HG02642 (cell line): ENCODE measurements around the gene EEFSEC.

Source experiments
- ATAC-seq: cut with Tn5 transposase; IDR thresholded peaks from one replicate; pipeline ENCODE4 v1.9.1; 2021; ENCODE audit warnings: mild to moderate bottlenecking; ENCODE audit not compliant: unreplicated experiment, poor library complexity

The EEFSEC gene

DNA sequence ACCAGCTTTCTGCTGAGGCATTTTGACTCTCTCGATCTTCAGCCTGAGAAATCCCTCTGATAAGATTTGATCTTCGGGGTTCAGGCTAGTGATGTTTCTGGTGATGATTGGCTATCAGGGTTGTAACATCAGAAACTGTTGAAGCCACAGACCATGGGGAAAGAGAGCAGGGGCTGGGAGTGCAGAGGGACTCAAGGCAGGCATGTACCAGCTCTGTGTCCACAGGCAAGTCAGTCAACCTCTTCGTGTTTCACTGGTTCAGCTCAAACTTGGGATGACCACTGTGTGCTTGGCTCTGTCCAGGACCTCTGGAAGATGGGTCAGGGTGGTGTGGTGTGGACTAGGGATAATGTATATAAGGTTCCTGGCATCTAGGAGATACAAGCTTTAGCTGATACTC is 116.5 kb downstream of the EEFSEC start:
- ATAC-seq: no peak

DNA sequence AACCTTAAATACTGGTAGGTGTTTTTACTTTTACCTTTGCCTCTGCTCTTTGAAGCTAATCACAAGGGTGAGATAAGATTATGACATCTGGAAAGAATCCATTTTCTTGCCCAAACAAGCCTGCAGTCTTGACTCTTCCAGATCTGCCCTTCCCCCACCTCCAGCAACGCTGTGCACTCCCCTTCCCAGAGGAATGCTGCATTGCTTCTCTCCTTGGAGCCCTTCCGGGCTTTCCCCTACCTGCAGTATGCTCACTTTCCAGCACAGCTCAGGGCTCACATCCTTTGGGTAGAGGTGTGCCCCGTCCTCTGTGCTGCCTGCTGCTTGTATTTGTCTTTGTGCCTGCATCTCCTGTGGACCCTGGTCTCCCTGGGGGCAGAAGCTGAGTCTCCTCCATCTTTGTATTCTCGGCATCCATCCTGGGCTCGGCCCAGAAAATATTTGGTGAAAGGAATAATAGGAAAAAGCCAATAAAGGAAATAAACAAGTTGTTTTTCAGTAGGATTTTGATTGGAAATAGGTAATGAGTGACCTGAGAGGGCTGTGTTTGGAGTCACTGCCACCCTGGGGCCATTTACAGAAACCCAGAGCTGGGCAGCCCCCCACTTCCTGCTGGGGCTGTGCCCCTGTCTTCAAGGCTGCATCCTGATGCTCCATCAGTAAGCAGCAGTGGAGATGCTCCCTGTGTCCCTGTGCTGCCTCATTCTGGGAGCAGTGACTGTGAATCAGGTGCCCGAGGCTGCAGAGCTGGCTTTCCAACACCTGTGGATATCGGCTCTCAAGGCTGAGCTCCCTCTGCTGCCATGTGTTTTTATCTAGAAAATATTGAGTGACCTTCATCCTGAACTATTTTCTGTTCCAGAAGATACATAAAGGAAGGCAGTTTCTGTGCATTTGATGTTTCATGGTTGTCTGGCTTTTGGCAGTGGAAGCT is 117.5 kb downstream of the EEFSEC start:
- no peak for ATAC-seq

GRCh38 chr3:128271536-128272332 is 118.5 kb downstream of the EEFSEC start:
- ATAC-seq: no peak

DNA sequence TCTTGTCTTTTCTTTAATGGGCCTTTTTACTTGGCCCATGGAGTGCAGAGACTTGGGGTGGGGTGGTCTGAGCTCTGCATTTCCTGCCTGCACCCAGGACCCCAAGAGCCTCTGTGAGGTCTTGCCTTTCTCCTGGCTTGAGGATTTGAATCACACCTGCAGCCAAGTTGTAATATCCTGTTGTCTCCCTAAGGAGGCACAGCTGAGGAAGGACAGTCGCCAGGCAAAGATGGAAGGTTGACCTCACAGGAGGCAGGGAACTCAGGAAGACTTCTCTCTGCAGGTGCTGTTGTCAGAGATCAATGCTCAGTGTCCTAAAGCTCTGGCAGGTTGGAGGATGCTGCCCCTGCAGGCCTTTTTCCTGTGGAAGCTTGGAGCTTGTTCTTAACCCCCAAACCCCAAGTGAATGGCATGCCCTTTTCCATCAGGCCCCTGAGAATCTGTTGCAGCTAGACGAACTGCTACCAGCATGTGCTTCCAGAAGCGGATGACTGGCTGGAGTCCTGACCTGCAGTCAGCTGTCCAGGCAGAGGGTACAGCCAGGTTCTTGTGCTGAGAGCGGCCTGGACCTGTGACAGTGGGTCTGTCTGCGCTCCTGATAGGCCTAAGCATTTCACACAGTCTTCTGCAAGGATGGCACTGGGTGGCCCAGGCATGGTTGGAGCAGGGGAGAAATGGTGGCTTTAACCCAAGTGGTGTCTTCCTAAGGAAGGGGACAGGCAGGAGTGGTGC is 120.0 kb downstream of the EEFSEC start:
- no peak for ATAC-seq

GRCh38 chr3:128273841-128274573 is 120.7 kb downstream of the EEFSEC start:
- no peak for ATAC-seq

DNA sequence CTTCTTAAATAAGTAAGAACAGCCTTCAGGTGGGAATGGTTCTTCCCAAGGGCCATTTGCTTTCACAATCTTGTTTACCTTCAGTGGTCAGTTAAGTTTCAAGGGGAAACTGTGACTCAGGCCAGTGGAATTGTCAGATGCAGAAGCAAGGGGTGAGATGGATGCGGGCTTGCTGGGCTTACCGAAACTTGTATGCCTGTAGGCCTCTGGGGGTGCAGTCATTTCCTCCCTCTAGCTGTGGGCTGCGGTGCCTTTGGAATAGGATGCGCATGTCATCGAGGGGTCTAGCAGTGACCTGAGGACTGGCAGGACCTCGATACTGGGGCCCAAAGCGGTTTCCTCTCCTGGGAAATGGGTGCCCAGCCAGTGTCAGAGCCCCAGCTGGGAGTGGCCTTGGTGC is 121.6 kb downstream of the EEFSEC start:
- ATAC-seq: no peak

DNA sequence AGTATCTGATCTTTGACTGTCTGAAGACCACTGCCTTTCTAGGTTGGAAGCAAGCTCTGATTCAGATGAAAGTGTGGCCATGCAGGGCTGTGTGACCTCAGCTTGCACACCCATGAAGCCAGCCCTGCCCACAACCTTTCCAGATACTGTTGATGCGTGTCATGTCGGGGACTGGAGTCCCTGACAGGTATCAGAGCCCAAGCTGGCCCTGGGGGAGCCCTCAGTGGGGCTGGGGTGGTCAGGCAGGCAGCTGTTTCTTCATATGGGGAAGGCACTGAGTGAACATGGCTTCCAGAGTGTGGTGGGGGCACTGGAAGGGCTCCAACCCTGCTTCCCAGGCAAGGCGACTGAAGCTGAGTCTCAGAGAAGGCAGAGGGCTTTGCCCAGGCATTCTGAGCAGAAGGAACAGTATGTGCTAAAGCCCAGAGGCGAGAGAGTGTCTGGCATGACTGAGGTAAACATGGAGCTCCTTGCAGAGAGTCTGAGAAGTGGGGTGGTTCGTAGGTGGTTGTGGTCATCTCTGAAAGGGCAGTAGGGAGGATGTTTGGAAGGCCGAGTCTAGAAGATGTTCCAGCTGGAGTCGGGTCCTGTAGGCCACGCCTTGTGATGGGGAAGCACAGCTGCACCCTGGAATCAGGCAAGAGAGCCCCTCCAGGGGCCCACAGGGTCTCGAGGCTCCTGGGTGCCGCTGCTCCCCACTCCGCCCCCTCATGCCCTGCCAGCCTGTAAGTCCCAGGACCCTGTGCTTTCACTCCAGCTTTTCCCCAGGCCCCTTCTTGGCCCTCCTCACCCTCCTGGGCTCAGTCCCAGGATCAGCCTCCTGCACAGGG is 122.2 kb downstream of the EEFSEC start:
- ATAC-seq: no peak

GRCh38 chr3:128276146-128276435 is 122.8 kb downstream of the EEFSEC start:
- no peak for ATAC-seq

DNA sequence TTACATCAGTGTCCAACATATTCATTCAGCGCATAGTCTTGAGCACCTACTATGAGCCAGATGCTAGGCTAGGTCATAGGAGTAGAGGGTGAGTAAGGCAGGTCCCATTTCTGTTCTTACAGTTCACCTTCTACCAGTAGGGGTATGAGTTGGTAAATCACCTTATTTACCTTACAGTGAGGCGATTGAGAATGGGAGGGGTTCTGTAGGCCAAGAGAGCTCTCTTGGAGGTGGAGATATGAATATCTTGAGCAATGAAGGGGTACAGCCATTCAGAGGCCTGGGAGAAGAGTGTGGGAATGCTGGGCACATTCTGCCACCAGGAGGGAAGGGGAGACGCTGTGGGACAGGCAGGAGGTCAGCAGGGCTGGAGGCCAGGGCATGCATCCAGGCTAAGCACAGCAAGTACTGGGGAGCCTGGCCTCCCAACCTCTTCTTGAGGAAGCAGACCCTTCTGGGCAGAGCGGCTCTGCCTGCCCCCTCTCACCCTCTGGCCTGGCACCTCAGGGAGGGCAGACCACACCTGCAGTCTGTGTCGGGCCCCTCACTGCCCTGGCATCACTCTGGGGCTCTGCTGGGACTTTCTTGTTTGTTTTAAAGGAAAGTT is 123.4 kb downstream of the EEFSEC start:
- no peak for ATAC-seq

DNA sequence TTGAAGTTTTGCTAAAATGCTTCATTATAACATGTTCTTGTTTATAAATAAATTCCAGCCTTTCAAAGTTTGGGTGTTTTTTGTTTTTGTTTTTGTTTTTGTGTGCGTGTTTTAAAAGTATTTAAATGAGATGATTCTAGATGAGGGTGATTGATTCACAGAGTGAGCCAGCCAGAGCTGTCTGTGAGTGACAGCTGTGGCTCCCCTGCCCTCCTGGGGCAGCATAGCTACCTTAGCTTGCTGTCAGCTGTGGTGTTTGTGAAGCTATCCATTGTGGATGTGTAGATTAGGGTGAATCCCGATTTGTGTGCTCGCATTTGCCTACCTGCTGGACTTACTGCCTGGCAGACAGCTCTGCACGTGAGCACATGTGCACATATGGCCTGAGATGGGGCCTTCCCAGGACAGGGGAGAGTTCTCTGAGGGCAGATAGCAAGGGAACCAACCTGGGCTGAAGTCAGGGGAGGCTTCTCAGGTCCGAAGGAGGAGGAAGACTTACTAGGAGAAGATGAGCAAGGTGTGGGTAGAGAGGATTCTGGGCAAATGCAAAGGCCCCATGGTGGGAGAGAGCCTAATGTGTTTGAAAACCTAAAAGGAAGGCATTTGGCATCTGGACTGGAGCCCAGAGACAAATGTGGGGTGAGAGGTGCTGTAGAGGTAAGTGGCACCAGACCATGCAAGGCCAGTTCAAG is 124.2 kb downstream of the EEFSEC start:
- no peak for ATAC-seq

DNA sequence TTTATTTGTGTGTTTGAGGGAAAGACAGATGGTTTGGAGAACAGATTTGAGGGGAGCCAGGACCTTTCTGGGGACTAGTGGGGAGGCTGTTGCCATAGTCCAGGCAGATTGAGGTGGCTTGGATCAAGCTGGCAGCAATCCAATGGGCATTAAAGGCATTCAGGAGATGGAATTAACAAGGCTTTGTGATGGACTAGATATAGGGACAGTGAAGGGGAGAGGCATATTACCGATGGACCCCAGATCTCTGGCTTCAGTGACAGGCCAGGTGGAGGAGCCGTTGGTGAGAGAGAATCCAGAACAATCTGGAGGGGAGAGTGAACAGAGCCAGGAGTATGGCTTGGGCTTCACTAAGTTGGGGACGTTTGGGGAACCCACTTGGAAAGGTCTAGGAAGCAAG is 124.8 kb downstream of the EEFSEC start:
- ATAC-seq: no peak

DNA sequence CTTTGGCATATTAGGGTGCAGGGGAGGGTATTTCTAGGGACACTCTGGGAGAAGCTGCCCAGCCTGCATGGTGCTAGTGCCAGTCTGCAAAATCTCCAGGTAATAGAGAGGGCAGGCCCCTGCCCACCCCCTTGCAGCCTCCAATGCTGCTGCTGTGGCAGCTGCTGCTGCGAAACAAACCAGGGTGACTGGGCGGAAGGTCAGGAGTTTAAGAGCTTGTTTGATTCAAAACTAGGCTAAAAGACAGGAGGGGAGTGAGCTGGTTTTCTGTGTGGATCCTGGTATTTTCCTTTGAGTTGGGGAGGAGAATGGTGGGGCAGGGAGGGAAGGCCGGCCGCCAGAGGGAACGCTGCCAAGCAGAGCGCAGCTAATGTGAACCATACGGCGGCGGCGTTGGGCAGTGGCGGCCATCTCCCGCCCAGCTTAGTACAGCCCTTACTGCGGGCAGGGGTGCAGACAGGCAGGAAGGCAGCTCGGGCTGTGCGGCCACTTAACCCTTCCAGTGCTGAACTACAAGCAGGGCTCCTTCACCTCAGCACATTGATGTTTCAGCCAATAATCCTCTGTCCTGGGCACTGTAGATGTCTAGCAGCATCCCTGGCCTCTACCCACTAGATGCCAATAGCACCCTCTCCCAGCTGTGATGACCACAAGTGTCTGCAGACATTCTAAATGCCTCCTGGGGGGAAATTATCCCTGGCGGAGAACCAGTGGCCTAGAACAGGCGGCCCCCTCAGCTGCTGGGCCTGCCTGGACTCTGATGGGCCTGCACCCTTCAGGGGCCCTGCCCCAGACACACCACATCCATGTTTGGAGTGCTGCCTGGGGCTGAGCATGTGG is 125.7 kb downstream of the EEFSEC start:
- ATAC-seq: no peak

- no peak for ATAC-seq
Observed at GRCh38 chr3:128279601-128279880, 126.3 kb downstream of the EEFSEC start.

DNA sequence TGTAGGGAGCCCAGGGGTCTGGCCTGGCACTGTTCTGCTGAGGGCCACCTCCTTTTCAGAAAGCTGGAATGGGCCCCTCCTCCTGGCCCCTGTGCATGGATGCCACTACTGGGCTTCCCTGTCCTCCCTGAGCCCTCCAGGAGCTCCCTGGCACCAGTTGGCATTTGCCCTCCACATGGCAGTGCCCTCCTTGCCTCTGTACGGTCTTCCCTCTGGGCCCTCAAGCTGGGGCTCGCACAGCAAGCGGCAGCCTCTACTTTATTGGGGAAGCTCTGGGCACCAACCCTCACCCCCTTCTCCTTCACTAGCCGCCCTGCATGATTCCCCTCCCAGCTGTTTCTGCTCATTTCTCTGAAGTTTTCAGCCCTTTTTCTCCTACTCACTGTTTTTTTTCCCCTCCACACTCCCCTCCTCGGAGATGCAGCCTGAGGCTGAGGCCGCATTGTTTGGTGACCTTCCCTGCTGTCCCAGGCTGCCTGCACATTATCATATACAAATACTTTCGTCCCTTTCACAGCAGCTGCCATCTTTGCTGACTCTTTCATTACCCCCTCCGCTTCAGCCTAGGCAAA is 127.3 kb downstream of the EEFSEC start:
- ATAC-seq: no peak

DNA sequence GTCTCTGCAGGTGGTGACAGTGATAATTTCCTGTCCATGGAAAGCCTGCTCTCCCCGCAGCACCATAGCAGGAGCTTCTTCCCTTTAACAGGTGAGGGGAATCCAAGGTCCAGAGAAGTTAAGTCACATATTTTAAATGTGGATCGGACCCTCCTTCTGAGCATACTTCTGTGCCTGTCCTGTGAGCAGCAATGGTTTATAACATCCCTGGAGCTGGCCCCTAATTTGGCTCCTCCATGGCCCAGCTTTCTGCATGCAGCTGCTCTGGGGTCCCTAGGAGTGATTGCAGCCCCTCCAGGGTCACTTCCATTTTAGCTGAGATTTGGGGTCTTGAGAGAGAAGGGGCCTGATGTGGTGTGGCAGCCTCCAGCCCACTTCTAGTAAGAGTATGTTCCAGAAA is 127.8 kb downstream of the EEFSEC start:
- no peak for ATAC-seq

- no peak for ATAC-seq
Observed at GRCh38 chr3:128281461-128282367, 128.4 kb downstream of the EEFSEC start.
